Measurements from ENCODE around the gene RMRP. TPM values are rescaled to one million over a fixed set of nuclear protein-coding genes. Genes with fewer than 3 reads are reported as not detected.

Gene RMRP
- total and polyA plus RNA-seq, 2 experiments from 2014 or later: 15.3 to 8,626 TPM

DNA sequence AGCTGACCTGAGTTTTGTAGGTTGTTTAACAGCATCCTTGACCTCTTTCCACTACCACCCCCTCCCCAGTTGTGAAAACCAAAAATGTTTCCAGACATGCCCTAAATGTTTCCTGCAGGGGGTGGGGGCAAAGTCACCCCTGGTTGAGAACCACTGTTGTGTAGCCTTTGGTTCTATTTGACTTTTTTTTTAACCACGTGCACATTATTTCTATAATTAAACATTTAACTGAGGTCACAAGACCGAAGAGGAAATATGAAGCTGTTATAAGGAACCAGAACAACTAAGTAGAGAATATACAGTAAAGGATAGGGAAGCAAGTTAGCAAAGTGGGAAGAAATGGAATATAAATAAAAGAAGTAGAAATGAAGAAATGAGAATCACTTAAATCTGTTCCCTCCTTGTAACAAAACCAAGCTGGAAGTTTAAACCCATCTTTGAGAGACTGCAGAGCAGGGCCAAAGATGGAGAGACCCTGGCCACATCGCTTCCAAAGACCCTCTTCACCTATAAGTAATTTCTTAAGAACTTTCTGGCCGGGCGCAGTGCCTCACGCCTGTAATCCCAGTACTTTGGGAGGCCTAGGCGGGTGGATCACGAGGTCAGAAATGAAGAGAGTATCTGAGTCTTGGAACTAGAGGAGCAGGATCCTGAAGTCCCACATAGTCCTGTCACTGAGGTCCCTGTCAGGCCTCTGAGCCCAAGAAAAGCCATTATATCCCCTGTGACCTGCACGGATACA, 21.5 kb downstream of the RMRP start (continued):
- TF ChIP-seq REST (IDR thresholded peaks at IDR 0.05; ENCODE audit: unreplicated experiment): no peak
- no peak for TF ChIP-seq EZH2phosphoT487 (IDR thresholded peaks at IDR 0.05; ENCODE audit: unreplicated experiment)
- TF ChIP-seq CREB1 (CRISPR knock-in tag; IDR thresholded peaks at IDR 0.05; ENCODE audit: low read depth): no peak
- TF ChIP-seq ZNF331 (CRISPR knock-in tag; IDR thresholded peaks at IDR 0.05; ENCODE audit: low read depth): no peak
- TF ChIP-seq POLR2AphosphoS5 (IDR thresholded peaks at IDR 0.05; ENCODE audit: low read depth): no peak
- TF ChIP-seq, protein P1, sequence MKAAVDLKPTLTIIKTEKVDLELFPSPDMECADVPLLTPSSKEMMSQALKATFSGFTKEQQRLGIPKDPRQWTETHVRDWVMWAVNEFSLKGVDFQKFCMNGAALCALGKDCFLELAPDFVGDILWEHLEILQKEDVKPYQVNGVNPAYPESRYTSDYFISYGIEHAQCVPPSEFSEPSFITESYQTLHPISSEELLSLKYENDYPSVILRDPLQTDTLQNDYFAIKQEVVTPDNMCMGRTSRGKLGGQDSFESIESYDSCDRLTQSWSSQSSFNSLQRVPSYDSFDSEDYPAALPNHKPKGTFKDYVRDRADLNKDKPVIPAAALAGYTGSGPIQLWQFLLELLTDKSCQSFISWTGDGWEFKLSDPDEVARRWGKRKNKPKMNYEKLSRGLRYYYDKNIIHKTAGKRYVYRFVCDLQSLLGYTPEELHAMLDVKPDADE (IDR thresholded peaks at IDR 0.05): no peak

DNA sequence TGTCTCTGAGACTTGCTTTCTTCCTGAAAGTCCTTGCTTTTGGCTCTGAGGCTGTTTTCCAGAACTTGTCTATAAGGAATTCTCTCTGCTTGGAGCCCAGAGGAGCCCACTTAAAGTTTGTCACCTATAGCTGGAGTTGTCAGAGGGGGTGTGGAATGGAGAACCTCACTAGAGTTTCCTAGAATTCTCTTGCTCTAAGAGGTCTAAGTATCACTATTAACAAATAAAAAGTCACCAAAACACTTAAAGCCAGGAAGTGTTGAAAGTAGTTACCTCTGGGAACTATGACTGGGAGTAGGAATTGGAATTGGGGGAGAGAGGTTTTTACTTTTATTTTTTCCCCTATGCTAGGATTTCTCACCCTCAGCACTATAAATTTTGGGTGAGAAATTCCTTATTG, 22.1 kb downstream of the RMRP start:
- Histone ChIP-seq H3K4me1 (ENCODE audit: insufficient read depth) (no peaks in the 10 kb centered on the region), H4K20me1 (replicated peaks; ENCODE audit: insufficient read depth) (no peaks in the 10 kb centered on the region), H3K27ac (ENCODE audit: low read depth) (no peak overlapping the region), H3K9me2 (ENCODE audit: insufficient read depth) (no peaks in the 10 kb centered on the region), H2AFZ (no peak overlapping the region), H3F3A (replicated peaks; ENCODE audit: low read depth) (no peaks in the 10 kb centered on the region), H3K79me2 (replicated peaks; ENCODE audit: insufficient read depth) (no peaks in the 10 kb centered on the region), H3K27me3 (ENCODE audit: insufficient read depth) (no peaks in the 10 kb centered on the region), H3K4me2 (no peak overlapping the region), H3K36me3 (ENCODE audit: insufficient read depth) (no peaks in the 10 kb centered on the region), H3K4me3 (no peak overlapping the region)
- no peaks in the 10 kb centered on the region for H3K4me1 Mint-ChIP-seq
- ATAC-seq (no peak), DNase-seq (ENCODE audit: low spot score) (no peak)
- H3K27me3 Mint-ChIP-seq (ENCODE audit: insufficient read depth, low read depth, poor library complexity): peaks cover 3% of the 10 kb centered on the region
- peaks cover 3% of the 10 kb centered on the region; the same call in 1 of the 3 replicates for H3K9me3 Mint-ChIP-seq
- no peak overlapping the region for H3K4me3 Mint-ChIP-seq
- H3K36me3 Mint-ChIP-seq (ENCODE audit: low read depth): peaks cover 5% of the 10 kb centered on the region
- no peak overlapping the region for H3K27ac Mint-ChIP-seq
- TF ChIP-seq STAT1 (IDR thresholded peaks at IDR 0.05; ENCODE audit: unreplicated experiment) (no peak), EZH2 (IDR thresholded peaks at IDR 0.05; ENCODE audit: low read depth, unreplicated experiment) (no peak), CREB1 (CRISPR knock-in tag; IDR thresholded peaks at IDR 0.05; ENCODE audit: low read depth) (no peak), REST (IDR thresholded peaks at IDR 0.05; ENCODE audit: unreplicated experiment) (no peak), ZNF331 (CRISPR knock-in tag; IDR thresholded peaks at IDR 0.05; ENCODE audit: low read depth) (no peak)
